Measurements from ENCODE around the gene FBXL14. TPM values are rescaled to one million over a fixed set of nuclear protein-coding genes. Genes with fewer than 3 reads are reported as not detected.
"Not testable (repeated sequence)": the region's sequence is repeated elsewhere in the genome, so short reads cannot be mapped to it uniquely, and the experiment has no call there.

The FBXL14 gene
- total RNA-seq, 6 donors from 2014 or later = 8.5 to 22.0 (median 14.4) TPM

DNA sequence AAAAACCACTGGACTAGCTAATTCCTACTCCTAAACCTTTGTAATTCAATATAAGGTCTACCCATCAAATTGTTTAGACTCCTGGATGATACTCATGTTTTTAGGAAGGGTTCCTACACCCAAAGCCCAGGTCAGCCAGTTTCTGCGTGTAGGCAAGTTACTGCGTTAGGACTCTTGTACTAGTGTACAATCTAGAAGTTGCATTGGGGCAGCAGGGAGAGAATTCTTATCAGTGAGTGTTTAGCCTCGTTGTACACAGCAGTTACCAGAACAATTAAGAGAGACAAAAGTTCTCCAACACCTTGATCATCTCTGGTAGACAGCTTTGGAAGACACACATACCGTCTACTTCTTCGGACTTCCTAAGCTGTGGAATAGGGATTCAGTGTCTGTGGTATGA is 29.2 kb downstream of the FBXL14 start:
- Histone ChIP-seq H3K36me3 (no peaks in the 10 kb centered on the region), H3K4me1 (peaks cover 0 to 2% (median 0%) of the 10 kb centered on the region in 4 donors), H3K9me3 (no peaks in the 10 kb centered on the region), H3K4me3 (no peak overlapping the region), H3K27ac (no peak overlapping the region), H3K27me3 (no peaks in the 10 kb centered on the region)
- WGBS, 2 donors = 94 to 95% methylated on average over 5 of the region's 5 CpGs
- TF ChIP-seq CTCF (IDR thresholded peaks at IDR 0.05) (no peak), POLR2AphosphoS5 (IDR thresholded peaks at IDR 0.05) (no peak), EP300 (IDR thresholded peaks at IDR 0.05) (no peak), POLR2A (IDR thresholded peaks at IDR 0.05) (no peak)
- DNase-seq (no peak), ATAC-seq (ENCODE audit: low FRiP score in 2 of 2) (no peak)

GRCh38 chr12:1564067-1564466 is 30.3 kb downstream of the FBXL14 start:
- no peak overlapping the region for H3K27ac ChIP-seq
- 77 to 96% methylated on average over 2 of the region's 2 CpGs for WGBS, 2 donors
- H3K27me3 ChIP-seq = no peaks in the 10 kb centered on the region
- TF ChIP-seq POLR2AphosphoS5 (IDR thresholded peaks at IDR 0.05) = no peak
- no peak for TF ChIP-seq POLR2A (IDR thresholded peaks at IDR 0.05)
- TF ChIP-seq CTCF (IDR thresholded peaks at IDR 0.05) = no peak
- DNase-seq (no peak), ATAC-seq (ENCODE audit: low FRiP score in 2 of 2) (no peak)
- H3K4me3 ChIP-seq = no peak overlapping the region
- no peaks in the 10 kb centered on the region for H3K36me3 ChIP-seq
- no peaks in the 10 kb centered on the region for H3K9me3 ChIP-seq
- H3K4me1 ChIP-seq = peaks cover 0 to 5% (median 0%) of the 10 kb centered on the region in 4 donors

DNA sequence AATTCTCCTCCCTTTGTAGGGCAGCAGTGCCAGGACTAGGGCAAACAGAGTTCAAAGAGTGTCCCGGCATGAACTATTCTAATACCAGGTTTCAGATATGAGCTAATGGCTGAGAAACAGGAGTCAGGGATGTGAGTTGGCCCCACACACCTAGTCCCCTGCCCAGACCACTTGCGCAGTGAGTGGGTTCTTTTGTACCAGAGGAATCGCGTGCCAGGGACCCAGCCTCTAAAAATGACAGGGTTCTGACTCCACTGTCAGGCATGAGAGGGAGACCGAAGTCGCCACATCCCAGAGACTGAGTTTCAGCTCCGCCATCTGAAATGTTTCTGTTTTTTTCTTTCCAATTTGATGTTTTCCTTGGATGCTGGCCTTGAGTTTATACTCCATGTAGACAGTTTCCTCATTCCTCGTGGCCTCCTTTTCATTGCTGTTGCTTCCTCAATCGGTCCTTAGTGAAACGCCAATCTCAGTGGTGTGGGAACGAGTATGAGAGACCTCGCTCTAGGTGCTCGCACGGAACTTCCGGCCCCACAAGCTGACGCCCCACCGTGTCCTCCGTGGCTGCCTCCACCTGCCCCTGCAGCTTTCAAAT is 31.5 kb downstream of the FBXL14 start:
- Histone ChIP-seq H3K27ac (no peak overlapping the region), H3K4me3 (no peak overlapping the region), H3K4me1 (peaks cover 0 to 5% (median 0%) of the 10 kb centered on the region in 4 donors), H3K9me3 (no peaks in the 10 kb centered on the region), H3K27me3 (no peaks in the 10 kb centered on the region), H3K36me3 (no peaks in the 10 kb centered on the region)
- 83 to 86% methylated on average over 18 of the region's 18 CpGs for WGBS, 2 donors
- ATAC-seq (ENCODE audit: low FRiP score in 2 of 2) = no peak
- no peak for DNase-seq
- TF ChIP-seq EP300 (IDR thresholded peaks at IDR 0.05) = no peak
- no peak for TF ChIP-seq CTCF (IDR thresholded peaks at IDR 0.05)
- TF ChIP-seq POLR2AphosphoS5 (IDR thresholded peaks at IDR 0.05) = no peak
- TF ChIP-seq POLR2A (IDR thresholded peaks at IDR 0.05) = no peak

DNA sequence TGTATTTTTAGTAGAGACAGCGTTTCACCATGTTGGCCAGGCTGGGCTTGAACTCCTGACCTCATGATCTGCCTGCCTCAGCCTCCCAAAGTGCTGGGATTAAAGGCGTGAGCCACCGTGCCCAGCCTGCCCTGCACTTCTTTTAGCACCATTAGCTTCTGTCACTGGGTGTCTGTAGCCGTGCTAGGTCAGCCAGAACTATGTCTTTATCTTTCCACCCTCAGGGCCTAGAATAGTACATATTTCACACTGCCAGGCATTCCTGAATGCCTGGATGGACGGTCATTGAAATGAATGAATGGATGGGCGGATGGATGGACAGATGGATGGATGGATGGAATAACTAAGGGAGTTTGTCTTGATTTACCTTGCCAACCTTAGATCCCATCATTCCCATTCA is 33.7 kb downstream of the FBXL14 start:
- Histone ChIP-seq H3K27me3 (no peaks in the 10 kb centered on the region), H3K9me3 (no peaks in the 10 kb centered on the region), H3K4me3 (no peak overlapping the region), H3K4me1 (peaks cover 0 to 5% (median 0%) of the 10 kb centered on the region in 4 donors), H3K27ac (no peak overlapping the region), H3K36me3 (no peaks in the 10 kb centered on the region)
- no peak for ATAC-seq (ENCODE audit: low FRiP score in 2 of 2)
- no peak for DNase-seq
- 82 to 86% methylated on average over 4 to 6 of the region's 6 CpGs for WGBS, 2 donors
- no peak for TF ChIP-seq POLR2A (IDR thresholded peaks at IDR 0.05)
- no peak for TF ChIP-seq CTCF (IDR thresholded peaks at IDR 0.05)
- TF ChIP-seq EP300 (IDR thresholded peaks at IDR 0.05) = no peak
- TF ChIP-seq POLR2AphosphoS5 (IDR thresholded peaks at IDR 0.05) = no peak

GRCh38 chr12:1559676-1560091 is 34.7 kb downstream of the FBXL14 start:
- WGBS, 2 donors = 59 to 67% methylated on average over 6 of the region's 6 CpGs
- no peak for ATAC-seq (ENCODE audit: low FRiP score in 2 of 2)
- H3K4me1 ChIP-seq = peaks cover 0 to 5% (median 0%) of the 10 kb centered on the region in 4 donors

DNA sequence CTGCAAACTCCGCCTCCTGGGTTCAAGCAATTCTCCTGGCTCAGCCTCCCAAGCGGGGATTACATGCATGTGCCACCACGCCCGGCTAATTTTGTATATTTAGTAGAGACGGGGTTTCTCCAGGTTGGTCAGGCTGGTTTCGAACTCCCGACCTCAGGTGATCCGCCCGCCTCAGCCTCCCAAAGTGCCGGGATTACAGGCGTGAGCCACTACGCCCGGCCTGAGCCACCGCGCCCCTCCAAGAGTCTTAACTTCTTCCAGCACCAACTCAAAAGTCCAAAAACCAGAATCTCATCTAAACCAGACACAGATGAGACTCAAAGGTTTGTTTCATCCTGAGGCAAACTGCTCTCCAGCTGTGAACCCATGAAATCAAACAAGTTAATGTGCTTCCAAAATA is 36.3 kb downstream of the FBXL14 start:
- H3K36me3 ChIP-seq; H3K4me1 ChIP-seq; H3K27ac ChIP-seq; ATAC-seq (ENCODE audit: low FRiP score in 2 of 2); H3K9me3 ChIP-seq; H3K27me3 ChIP-seq; H3K4me3 ChIP-seq: not testable (repeated sequence)
- WGBS, 2 donors = 92 to 96% methylated on average over 7 to 15 of the region's 15 CpGs
- peak in 1 of 2 donors; percentile 57 for DNase-seq

More at GRCh38 chr12:1559676-1560091, 34.7 kb downstream of the FBXL14 start:
- H3K36me3 ChIP-seq = no peaks in the 10 kb centered on the region
- no peaks in the 10 kb centered on the region for H3K9me3 ChIP-seq
- TF ChIP-seq EP300 (IDR thresholded peaks at IDR 0.05) (no peak), CTCF (IDR thresholded peaks at IDR 0.05) (no peak), POLR2AphosphoS5 (IDR thresholded peaks at IDR 0.05) (no peak), POLR2A (IDR thresholded peaks at IDR 0.05) (no peak)
- DNase-seq = no peak
- no peak overlapping the region for H3K4me3 ChIP-seq
- H3K27me3 ChIP-seq = no peaks in the 10 kb centered on the region
- H3K27ac ChIP-seq = no peak overlapping the region

Measured in upper lobe of left lung (tissue), 6 donors.